KBM-7 (cell line): ENCODE results near the gene CDK4.
"Not testable (repeated sequence)": the region's sequence is repeated elsewhere in the genome, so short reads cannot be mapped to it uniquely, and the experiment has no call there.

Experiments
- DNase-seq: peaks from one replicate; pipeline ENCODE4 v3.0.0-alpha.2; 2015
- in situ Hi-C: fragments of 300-500 bp; cut with MboI; formaldehyde crosslinking; loops from 2 replicates; pipeline ENCODE4 v1.14.3; 2020; ENCODE audit warnings: low sequenced_read_pairs, low pct_unique_long_range_greater_than_20kb, mixed read lengths

The CDK4 gene

DNA sequence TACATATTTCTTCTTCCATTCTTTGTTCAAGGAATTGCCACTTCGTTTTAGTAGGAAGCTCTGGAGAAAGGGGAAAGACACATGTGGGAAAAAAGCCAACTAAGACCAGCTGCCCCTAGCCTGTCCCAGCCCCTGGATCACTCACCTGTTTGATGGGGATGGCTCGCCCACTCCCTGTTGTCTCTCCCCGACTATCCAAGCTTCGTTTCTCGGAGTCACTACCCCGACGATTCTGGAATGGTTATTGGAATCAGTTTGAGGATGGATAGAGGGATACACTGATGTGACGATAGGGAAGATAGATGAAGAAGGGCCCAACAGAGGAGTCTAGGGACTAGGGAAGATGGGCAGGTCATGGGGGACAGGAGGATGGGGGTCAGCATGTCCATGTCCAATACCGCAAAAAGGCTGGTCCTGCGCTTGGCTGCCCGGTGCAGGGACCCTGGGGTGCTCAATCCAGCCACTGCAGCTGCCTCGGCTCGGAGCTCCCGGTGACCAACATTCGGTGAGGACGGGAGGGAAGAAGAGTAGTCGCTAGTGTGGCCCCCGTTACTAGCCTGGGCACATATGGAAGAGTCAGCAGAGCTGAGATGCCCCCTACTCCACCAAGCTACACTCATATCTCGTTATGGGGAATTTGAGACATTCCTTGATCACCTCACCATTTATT, 20.6 kb downstream of the CDK4 start:
- in situ Hi-C loops, result no loop called here
- DNase-seq, result no peak

DNA sequence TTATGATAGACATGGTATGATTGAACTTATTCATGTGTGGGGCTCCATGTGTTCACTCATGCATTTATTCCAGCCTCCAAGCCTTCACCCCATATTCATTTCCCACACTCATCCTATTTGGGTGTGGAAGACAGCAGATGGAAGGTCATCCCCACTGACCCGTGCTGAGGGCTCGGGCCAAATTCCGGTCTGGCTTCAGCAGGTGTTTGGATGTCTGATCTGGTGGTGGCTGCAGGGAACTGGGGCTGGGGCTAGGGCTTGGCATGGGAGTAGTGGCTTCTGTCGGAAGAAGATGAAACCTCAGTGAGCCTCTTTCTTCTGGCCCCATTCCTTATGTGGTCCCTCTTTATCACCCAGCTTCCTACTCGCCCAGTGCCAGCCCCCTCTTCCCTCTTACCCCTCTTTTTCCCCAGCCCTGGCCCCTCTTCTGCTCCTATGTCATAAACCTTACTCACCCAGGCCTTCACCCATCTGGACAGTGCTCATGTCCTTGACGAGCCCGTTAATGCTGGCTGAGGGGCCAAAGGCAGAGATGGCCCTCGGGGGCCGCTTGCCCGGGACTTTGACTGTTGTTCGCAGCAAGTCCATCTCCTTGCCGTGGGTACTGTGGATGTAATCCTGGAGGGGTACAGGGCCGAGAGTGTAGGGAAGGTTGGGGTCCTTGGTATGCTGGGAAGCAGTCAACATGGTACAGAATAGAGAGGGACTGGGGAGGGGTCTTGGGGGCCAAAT, 21.6 kb downstream of the CDK4 start:
- in situ Hi-C loops, result no loop called here
- no peak for DNase-seq

DNA sequence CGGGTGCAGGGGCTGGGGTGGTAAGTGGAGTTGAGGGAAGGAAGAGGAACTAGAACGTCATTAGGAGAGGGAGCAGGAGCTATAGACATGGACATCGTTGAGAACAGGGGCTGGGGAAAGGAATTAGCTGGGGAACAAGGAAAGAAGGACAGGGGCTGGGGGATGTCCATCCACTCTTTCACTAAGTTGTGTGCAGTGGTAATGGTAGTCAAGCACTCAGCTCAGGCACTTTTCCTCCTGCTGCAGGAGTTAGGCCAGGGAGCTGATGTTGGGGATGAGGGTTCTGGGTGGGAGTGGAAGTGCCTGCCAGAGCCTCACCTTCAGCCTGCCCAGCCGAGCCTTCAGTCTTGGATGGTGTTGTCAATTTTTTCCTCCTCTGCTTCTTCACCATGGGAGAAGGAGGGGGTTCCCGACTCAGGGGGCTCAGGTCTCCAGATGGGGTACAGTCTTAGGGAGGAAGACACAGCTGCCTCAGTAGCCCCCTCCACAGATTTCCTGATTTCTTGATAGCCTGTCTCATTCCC, 22.7 kb downstream of the CDK4 start:
- in situ Hi-C loops, result no loop called here
- DNase-seq, result no peak

DNA sequence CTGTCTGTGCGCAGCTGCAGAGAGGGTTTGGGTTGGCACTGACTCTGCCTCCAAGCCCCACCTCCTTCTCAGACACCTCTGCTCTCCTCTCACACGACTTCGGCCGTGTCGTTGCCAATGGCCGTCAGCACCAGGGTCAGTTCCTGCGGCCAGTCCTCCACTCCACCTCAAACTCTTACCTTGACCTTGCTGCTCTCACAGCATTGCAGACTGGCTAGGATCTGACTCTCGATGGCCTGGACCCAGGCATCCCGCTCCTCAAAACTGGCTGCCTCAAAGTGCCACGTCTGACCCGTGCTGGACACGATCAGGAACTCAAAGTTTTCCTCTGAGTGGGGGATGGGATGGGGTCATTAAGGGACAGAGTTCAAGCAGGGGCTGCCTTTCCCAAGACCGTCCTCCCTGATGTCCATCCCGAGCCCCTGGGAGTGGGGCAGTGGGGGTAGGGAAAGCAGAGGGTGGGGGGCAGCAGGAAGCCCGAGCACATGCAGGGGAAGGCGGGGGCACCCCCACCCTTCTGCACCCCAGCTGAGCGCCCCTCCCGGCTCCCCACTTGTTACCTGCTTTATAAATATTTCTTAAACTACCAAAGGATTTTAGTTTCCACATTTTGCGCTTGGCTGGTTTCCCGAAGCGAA, 24.2 kb downstream of the CDK4 start:
- in situ Hi-C loops, result no loop called here

DNA sequence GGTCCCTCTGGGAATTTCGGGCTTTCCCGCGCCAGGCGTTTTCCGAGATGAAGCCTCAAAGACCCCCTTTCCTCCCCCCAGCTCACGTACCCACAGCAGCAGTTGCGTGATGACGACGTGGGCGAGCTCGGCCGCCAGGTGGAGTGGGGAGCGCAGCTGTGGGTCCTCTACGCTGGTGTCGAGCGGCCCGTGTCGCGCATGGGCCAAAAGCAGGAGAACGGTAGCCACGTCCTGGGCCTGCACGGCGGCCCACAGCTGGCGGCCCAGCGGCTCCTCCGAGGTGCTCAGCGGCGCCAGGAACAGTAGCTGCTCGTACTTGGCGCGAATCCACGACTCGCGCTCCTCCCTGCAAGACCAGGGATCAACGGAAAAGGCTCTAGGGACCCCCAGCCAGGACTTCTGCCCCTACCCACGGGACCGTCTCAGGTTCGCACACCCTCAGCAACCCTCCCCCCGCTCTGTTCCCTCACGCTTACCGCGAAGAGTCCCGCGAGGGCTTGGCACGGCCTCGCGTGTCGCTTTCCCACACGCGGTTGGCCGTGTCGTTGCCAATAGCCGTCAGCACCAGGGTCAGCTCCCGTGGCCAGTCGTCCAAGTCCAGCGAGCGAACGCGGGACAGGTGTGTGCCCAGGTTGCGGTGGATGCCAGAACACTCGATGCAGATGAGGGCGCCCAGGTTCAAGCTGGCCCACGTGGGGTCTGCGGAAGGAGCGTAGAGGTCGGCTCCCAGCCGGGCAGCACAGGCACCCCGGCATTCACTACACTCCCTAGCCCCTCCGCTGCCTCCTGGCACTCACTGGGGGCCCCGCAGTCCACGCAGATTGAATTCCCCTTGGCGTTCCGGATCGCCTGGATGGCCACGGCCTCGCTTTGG, 25.0 kb downstream of the CDK4 start:
- no peak for DNase-seq
- in situ Hi-C loops, result no loop called here

More for the DNA sequence above, 24.2 kb downstream of the CDK4 start:
- no peak for DNase-seq

DNA sequence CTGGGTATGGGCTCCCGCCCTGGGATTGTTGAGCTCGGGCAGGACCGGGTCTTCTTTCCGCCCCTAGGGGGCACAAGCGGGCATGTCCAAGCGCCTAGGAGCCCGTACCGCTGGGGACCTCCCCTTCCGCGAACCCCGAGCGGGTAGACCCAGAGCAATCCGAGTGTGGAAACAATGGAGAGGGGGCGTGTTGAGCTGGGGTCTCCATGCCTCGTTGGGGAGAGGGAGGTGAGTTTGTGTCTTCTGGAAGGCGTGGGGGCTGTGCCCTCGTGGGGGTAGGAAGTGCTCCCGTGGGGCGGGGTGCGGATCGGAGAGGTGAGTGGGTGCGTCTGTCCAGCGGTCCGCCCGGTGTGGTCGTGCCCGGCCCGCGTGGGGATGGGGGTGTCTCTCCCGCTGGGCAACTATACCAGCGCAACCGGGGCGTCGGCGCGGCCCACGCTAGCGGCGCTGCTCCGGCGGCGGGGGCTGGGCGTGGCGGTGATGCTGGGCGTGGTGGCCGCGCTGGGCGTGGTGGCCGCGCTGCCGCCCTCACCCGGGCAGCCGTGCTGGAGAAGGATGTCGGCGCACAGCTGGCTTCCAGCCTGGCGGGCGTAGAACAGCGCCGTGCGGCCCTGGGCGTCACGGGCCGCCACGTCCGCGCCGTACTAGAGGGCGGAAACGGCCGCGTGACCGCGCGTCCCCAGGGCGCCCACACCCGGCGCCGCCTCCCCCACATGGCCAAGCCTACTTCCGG, 25.8 kb downstream of the CDK4 start:
- in situ Hi-C loops, result no loop called here
- DNase-seq, result no peak

DNA sequence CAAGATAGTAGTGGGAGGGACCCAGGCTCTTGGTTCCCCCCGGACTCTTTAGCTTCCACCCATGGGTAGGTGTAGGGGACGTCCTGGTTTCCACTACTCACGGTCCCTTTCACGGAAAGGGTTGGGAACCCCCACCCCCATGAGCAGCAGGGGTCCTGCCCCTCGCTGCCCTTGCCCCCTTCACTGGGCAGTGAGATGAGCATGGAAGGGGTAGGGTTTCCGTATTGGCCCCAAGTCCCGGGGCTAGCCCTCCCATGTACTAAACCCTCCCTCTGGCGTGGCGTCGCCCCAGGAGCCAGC, 26.3 kb downstream of the CDK4 start:
- no peak for DNase-seq
- in situ Hi-C loops, result no loop called here

DNA sequence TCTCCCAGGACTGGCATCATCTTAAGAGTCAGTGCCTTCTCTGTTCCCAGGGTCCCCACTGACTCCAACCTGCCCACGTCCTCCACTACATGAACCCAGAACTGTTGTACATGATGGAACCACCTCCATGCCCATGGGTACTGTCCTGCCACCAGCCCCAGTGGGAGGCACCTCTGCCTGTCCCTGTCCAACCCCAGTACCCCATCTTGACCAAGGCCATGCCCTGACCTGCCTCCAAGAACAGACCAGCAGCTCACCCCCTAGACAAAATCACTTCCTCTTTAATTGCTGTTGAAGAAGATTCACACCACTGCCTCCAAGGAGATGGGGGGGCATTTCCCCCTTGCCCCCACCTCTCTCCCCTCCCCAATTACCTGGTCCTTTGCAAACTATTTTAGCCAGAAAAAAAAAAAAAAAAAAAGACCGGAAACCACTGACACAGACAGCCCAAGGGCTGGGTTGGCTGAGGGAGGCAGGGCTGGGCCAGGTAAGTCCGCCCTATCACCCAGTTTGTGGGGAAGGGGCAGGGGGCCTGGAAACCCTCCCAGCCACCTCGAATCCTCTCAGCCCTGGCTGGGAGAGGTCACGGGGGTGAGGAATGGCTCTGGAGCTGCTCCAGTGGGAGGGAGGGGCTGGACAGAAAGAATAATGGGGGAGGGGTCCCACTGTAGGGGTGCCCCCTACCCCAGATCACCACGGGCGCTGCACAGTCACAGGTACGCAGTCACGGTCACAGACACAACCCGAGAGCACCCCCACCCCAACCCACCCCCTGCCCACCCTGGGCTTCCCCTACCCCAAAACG, 27.0 kb downstream of the CDK4 start:
- in situ Hi-C loops, result no loop called here
- no peak for DNase-seq

DNA sequence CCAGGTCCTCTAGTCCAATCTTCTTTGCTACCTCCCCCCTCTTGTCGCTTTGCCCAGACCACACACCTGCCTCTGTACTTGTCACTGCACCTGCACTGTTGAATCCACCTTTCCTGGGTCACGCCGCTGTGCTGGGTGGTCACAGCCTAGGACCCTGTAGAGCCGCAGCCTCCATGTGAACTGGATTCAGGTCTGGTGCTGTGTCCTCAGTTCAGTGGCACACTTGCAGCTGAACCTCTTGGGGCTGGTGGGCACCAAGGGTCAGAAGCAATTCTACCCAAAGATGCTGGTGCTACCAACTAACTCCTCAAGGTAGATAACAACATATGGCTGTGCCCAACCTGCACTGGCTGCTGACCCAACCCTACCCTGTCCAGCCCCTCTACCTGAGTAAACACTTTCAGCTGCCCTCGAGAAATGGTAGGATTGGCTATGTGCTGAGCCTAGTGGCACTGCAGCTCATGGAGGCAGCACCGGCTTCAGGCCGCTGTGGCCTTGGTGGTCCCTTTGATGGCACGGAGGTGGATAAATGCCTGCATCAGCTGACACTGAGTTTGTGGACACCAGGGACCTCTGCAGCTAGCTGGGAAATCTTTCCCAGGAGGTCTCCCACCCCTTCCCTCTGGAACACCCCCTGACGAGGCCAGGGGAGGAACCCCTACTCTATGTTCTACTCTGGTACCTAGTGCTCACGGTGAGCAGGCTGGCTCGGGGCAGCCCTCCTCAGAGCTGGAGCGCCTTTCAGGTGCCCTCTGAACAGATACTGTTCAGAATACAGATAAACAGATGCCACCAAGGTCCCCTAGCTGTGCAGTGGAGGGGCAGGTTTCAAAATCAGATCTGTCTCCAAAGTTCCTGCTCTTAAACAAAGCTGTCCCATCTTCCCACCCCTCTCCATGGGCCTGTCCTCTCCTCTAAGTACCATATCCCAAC, 27.8 kb downstream of the CDK4 start:
- no peak for DNase-seq
- in situ Hi-C loops, result no loop called here

DNA sequence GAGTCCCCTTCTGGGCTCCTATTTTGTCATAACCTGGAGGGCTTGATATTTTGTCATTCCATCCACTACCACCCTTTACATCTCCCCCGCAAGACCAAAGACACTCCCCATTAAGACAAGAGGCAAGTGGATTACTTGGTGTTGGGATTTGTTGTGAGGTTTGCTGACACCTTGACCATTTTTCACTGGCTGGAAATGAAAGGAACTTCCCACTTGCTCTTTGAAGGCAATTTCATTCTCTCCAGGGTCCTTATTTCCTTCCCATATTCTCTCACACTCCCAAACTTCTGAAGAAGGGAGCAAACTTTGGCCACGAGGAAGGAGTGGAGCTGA, 28.5 kb downstream of the CDK4 start:
- in situ Hi-C loops, result no loop called here
- DNase-seq, result no peak

DNA sequence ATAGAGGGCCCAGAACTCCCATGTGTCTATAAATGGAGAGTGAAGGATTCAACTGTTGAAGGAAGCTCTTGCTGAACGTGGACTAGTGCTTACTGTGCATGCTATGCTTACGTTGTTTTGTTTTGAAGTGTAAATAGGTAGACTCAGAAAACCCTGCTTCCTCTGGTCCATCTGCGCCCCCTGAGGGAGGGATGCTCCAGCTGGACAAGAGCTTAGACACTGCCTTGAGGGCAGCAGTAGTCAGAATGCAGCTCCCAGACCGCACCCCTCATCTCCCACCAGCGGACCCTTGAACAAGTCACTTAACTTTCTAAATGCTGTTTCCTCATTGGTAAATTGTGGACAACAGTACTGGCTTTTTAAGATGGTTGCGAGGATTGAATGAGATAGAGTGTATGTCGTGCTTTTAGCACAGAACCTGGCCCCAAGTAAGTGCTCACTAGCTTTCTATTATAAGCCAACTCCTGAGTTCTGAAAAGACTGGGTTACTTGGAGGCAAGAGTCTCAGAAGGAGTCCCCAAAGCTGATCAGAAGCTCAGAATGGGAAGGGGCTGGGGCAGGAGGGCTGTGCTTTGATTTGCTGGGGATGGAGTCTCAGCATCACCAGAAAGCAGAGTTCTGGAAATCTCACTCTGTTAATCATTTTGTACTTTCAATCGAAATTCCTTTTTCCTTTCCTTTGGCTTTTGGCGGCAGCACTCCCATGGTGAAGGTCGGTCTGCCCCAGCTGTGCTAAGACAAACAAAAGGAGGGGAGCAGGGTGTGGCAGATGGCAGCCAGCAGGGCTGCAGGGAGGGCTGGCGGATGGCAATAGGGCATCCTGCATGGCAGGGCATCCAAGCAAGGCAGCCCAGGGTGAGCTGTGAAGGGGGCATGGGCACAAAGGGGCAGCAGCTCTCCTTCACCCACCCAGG, 29.1 kb downstream of the CDK4 start:
- in situ Hi-C loops, result no loop called here
- DNase-seq, result no peak

DNA sequence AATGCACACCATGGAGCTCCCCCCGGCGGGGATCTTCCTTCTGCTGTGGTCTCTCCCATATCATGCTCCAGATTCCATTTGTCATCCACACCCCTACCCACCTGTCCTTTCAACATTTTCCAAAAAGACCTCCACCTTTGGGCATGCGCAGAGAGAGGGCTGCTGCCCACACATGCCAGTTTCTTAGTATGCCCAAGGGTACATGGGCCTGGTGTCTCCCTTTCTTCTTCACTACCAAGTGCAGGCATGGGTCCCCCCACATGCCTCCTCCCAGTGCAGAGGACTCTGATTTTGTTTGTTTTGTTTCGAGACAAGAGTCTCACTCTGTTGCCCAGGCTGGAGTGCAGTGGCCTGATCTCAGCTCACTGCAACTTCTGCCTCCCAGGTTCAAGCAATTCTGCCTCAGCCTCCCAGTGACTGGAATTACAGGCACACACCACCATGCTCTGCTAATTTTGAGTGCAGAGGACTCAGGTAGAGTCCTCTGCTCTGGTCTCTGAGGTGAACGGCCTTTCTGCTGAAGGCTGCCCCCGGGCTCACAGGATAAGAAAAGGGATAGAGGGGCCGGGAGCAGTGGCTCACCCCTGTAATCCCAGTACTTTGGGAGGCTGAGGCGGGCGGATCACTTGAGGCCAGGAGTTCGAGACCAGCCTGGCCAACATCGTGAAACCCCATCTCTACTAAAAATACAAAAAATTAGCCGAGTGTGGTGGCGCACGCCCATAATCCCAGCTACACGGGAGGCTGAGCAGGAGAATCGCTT, 30.1 kb downstream of the CDK4 start:
- in situ Hi-C loops, DNase-seq: not testable (repeated sequence)

DNA sequence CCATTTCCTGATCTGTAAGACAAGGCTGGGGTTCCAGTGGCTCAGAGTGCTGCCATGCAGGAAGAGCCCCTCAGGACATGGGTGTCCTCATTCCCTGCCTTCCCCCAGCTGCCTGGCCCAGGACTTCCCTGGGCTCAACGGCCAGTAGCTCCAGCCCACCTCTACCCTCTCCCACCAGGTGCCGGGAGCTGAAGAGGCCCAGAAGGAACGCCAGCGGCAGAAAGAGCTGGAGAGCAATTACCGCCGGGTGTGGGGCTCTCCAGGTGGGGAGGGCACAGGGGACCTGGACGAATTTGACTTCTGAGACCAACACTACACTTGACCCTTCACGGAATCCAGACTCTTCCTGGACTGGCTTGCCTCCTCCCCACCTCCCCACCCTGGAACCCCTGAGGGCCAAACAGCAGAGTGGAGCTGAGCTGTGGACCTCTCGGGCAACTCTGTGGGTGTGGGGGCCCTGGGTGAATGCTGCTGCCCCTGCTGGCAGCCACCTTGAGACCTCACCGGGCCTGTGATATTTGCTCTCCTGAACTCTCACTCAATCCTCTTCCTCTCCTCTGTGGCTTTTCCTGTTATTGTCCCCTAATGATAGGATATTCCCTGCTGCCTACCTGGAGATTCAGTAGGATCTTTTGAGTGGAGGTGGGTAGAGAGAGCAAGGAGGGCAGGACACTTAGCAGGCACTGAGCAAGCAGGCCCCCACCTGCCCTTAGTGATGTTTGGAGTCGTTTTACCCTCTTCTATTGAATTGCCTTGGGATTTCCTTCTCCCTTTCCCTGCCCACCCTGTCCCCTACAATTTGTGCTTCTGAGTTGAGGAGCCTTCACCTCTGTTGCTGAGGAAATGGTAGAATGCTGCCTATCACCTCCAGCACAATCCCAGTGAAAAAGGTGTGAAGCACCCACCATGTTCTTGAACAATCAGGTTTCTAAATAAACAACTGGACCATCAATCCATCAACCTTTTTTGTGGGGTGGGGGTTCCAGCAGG, 31.2 kb downstream of the CDK4 start:
- in situ Hi-C loops, result no loop called here
- no peak for DNase-seq

DNA sequence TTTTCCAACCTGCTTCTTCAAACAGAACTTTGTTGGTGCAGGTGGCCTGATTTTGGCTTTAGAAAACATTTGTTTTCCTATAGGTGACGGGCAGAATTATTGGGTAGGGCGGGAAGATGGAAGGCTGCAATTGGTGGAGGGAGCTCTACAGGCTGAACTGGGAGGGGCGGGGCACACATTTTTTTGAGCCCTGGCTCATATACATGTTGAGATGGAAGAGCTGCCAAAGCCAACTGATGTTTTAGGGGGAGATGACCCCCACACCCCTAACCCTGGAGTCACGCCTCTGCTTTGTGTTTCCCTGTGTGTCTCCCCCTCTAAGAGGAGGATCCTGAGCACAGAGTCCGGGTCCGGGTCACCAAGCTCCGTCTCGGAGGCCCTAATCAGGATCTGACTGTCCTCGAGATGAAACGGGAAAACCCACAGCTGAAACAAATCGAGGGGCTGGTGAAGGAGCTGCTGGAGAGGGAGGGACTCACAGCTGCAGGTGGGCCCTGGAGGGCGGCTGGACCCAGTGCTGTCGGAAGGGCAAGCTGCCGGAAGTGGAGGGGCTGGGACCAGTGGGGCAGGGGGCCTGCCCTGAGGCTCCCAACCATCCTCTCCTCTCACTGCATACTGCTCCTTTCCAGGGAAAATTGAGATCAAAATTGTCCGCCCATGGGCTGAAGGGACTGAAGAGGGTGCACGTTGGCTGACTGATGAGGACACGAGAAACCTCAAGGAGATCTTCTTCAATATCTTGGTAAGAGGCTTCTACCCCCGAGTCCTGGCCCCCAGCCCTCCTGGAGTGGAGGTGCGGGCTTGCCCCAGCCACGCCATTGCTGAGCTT, 32.1 kb downstream of the CDK4 start:
- in situ Hi-C loops, result no loop called here
- no peak for DNase-seq
